Testis (tissue), 2 donors: Measurements from ENCODE around the gene MGAT3.
"Not testable (repeated sequence)": the region's sequence is repeated elsewhere in the genome, so short reads cannot be mapped to it uniquely, and the experiment has no call there.

Experiments used
- POLR2A ChIP-seq: fragments of 450-650 bp; IDR thresholded peaks from one replicate; pipeline ENCODE4 v1.6.1; 2017; ENCODE audit warnings: antibody characterized with exemption, mild to moderate bottlenecking, moderate library complexity
- TF ChIP-seq, protein P1 (sequence below), 3 experiments: fragments of 450-650 bp in 2 of 3; fragments of 200-600 bp in 1 of 3; sonication (generic) in 1 of 3; IDR thresholded peaks; one replicate each; pipeline ENCODE4 v1.5.1; 2016 to 2019; ENCODE audit warnings: antibody characterized with exemption in 3 of 3, mild to moderate bottlenecking in 2 of 3, moderate library complexity in 1 of 3

DNA sequence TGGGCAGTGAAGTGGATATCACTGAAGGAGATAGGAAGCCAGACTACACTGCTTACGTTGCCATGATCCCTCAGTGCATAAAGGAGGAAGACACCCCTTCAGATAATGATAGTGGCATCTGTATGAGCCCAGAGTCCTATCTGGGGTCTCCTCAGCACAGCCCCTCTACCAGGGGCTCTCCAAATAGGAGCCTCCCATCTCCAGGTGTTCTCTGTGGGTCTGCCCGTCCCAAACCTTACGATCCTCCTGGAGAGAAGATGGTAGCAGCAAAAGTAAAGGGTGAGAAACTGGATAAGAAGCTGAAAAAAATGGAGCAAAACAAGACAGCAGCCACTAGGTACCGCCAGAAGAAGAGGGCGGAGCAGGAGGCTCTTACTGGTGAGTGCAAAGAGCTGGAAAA, 65.3 kb downstream of the MGAT3 start:
- TF ChIP-seq, protein P1, sequence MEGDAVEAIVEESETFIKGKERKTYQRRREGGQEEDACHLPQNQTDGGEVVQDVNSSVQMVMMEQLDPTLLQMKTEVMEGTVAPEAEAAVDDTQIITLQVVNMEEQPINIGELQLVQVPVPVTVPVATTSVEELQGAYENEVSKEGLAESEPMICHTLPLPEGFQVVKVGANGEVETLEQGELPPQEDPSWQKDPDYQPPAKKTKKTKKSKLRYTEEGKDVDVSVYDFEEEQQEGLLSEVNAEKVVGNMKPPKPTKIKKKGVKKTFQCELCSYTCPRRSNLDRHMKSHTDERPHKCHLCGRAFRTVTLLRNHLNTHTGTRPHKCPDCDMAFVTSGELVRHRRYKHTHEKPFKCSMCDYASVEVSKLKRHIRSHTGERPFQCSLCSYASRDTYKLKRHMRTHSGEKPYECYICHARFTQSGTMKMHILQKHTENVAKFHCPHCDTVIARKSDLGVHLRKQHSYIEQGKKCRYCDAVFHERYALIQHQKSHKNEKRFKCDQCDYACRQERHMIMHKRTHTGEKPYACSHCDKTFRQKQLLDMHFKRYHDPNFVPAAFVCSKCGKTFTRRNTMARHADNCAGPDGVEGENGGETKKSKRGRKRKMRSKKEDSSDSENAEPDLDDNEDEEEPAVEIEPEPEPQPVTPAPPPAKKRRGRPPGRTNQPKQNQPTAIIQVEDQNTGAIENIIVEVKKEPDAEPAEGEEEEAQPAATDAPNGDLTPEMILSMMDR (IDR thresholded peaks at IDR 0.05), result not testable (repeated sequence)
- not testable (repeated sequence) for TF ChIP-seq POLR2A
